Panc1 (cell line): ENCODE data around the gene SPHKAP.

ENCODE experiments used
- CTCF ChIP-seq: fragments of 450-650 bp; IDR thresholded peaks from 2 replicates; pipeline ENCODE4 v1.5.1; 2017; ENCODE audit warnings: mild to moderate bottlenecking
- POLR2AphosphoS5 ChIP-seq: IDR thresholded peaks from 2 replicates; pipeline ENCODE4 v1.6.1; 2012; ENCODE audit warnings: mild to moderate bottlenecking, low read depth, low read length, moderate library complexity
- REST ChIP-seq, 2 experiments: IDR thresholded peaks; 2 replicates each; pipeline ENCODE4 v1.6.1; 2011 to 2012; ENCODE audit warnings: low read depth in 2 of 2, control low read depth in 1 of 2, low read length in 1 of 2, mild to moderate bottlenecking in 1 of 2, moderate library complexity in 1 of 2; ENCODE audit not compliant: insufficient read depth in 1 of 2
- SIN3A ChIP-seq: IDR thresholded peaks from 2 replicates; pipeline ENCODE4 v1.6.1; 2012; ENCODE audit warnings: low read depth, mild to moderate bottlenecking, low read length, moderate library complexity, borderline replicate concordance; ENCODE audit not compliant: insufficient read depth
- TCF7L2 ChIP-seq: IDR thresholded peaks from 2 replicates; pipeline ENCODE4 v1.6.1; 2011; ENCODE audit warnings: mild to moderate bottlenecking, low read depth, low read length, inconsistent platforms

DNA sequence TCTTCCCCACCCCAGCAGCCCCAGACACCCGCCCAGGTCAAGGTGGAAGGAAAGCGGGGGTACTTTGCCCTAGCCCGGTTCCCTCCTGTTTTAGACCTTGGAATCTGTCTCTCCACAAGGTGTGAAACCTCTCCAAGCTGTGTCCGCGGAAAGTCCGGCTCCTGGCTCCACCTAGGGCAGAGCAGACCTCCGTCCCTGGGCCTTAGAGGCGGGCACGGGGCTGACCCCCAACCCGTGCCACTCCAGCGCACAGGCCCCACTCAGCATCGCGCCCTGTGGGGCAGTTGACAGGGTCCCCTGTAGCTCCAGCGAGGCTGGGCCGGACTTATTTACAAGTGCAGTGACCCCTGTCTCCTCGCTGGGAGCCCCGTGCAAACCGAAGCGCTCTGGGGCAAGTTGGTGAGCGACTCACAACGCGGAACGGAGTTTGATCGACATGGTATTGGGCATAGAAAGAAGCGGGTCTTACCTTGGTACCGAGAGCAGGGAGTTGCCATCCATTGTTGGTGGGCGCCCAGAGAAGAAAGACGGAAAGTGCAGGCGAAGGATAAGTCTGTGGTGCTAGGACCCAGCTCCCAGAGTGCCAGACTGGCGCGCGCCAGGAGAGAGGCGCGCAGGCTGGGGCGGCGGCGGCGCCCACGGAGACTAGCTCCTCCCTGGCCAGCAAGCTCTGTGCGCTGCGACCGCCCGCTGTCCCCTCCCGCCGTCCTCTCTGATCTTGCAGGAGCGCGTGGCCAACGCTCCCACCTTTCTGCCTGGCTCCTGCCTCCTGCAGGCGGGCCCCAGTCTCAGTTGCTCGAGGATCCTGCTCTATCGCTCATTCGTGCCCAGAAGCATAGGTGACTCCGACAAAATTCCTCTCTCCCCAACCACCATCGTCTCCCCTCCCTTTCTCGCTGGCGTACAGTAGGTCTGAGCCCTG lies at the start of gene SPHKAP:
- TF ChIP-seq CTCF: no peak
- no peak for TF ChIP-seq TCF7L2
- no peak for TF ChIP-seq POLR2AphosphoS5
- TF ChIP-seq SIN3A: no peak
- no peak for TF ChIP-seq REST (IDR thresholded peaks at IDR 0.05; ENCODE audit: insufficient read depth in 1 of 2, low read depth in 2 of 2, low read length in 1 of 2)
